Fibroblast of mammary gland (primary cell): Measurements from ENCODE around the gene FAM228A.

Experiments
- DNase-seq: peaks from one replicate; pipeline ENCODE4 v3.0.0-alpha.2; 2010; ENCODE audit warnings: low read depth
- H3K4me3 ChIP-seq: 2 replicates; pipeline ENCODE4 v1.5.1; 2011; ENCODE audit warnings: low read depth, mild to moderate bottlenecking, low read length, moderate library complexity; ENCODE audit not compliant: control insufficient read depth
- TF ChIP-seq, protein P1 (sequence below): conservative IDR thresholded peaks from 2 replicates; pipeline ENCODE4 v1.5.1; 2011; ENCODE audit warnings: low read depth, low read length, inconsistent platforms; ENCODE audit not compliant: control insufficient read depth, insufficient read depth

FAM228A gene

DNA sequence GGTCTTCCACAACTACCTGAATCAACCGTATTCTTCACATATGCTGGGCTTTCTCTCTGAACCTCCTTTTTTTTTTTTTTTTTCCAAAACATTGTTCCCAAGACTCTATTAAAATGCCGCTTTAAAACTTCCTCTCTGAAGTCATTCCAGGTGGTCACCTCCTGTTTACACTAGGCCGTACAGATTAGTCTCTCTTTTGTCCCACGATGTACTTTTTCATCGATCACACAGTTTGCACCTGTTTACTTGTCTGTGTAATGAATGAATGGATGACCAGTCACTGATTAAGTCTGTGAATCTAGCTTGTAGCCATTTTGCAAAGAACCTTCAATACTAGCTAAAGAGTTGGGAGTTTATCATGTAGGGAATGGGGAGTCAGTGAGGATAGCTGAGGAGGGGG, 16.7 kb upstream of the FAM228A start:
- no peak overlapping the region for H3K4me3 ChIP-seq
- TF ChIP-seq, protein P1, sequence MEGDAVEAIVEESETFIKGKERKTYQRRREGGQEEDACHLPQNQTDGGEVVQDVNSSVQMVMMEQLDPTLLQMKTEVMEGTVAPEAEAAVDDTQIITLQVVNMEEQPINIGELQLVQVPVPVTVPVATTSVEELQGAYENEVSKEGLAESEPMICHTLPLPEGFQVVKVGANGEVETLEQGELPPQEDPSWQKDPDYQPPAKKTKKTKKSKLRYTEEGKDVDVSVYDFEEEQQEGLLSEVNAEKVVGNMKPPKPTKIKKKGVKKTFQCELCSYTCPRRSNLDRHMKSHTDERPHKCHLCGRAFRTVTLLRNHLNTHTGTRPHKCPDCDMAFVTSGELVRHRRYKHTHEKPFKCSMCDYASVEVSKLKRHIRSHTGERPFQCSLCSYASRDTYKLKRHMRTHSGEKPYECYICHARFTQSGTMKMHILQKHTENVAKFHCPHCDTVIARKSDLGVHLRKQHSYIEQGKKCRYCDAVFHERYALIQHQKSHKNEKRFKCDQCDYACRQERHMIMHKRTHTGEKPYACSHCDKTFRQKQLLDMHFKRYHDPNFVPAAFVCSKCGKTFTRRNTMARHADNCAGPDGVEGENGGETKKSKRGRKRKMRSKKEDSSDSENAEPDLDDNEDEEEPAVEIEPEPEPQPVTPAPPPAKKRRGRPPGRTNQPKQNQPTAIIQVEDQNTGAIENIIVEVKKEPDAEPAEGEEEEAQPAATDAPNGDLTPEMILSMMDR = no peak
- no peak for DNase-seq

DNA sequence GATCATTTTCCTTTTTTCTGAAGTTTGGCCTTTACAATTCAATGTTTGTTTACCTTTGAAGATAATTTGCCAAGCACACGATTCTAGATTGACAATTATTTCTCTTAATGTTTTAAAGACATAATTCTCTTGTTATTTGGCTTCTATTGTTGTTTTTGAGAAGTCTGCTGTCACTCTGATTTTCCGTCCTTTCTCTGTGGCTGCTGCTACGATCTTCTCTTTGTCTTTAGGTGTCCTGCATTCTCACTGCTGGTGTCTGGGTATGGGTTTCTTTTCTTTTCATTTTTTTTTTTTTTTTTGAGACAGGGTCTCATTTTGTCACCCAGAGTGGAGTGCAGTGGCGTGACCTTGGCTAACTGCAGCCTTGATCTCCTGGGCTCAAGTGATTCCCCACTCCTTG, 15.1 kb upstream of the FAM228A start:
- DNase-seq = no peak
- H3K4me3 ChIP-seq = no peak overlapping the region
- TF ChIP-seq, protein P1 = no peak

DNA sequence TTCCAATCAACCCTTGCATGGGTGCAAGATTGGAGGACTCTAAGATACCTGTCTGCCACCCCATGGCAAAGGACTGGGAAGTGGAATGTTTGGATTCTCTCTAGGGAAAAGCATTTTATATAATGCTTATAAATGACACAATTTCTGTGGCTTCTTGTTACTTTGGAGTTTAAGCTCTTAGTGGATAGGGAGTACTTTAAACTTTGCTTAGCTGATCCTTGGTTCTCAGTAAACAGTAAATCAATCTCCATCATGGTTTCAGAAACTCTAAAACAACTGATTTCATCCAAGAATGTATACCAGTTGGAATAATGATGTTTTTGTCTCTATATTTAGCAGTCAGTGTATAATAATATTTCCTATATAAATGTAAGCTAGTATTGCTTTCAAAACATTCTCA, 14.1 kb upstream of the FAM228A start:
- no peak overlapping the region for H3K4me3 ChIP-seq
- TF ChIP-seq, protein P1 = no peak
- no peak for DNase-seq

DNA sequence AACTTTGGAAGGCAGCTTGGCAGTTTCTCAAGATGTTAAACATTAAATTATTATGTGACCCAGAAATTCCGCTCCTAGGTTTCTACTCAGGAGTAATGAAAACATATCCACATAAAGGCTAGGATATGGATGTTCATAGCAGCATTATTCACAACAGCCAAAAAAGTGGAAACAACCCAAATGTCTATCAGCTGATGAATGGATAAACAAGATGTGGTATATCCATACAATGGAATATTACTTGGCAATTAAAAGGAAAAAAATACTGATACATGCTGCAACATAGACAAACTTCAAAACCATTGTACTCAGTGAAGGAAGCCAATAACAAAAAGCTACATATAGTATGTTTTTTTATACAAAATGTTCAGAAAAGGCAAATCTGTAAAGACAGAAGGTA, 12.4 kb upstream of the FAM228A start:
- no peak overlapping the region for H3K4me3 ChIP-seq
- no peak for DNase-seq
- TF ChIP-seq, protein P1 = no peak

DNA sequence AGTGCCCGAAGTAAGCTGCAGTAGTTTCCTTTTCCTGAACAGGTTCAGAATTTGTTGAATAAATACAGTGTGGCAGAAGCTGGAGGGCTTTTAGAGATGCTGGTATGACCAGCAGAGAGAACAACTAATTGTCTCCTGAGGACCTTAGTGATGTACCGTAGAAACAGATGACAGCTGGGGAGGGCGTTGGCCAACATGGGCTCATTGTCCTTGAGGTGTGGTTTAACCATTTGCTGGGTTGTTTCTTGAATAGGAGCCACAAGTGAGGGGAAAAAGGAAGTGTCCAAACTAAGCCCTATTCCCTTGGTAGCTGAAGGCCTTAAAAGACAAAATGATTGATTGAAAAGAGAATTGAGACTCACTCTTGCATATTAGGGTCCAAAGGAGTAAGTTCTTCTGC, 11.7 kb upstream of the FAM228A start:
- no peak overlapping the region for H3K4me3 ChIP-seq
- no peak for DNase-seq
- TF ChIP-seq, protein P1 = no peak

DNA sequence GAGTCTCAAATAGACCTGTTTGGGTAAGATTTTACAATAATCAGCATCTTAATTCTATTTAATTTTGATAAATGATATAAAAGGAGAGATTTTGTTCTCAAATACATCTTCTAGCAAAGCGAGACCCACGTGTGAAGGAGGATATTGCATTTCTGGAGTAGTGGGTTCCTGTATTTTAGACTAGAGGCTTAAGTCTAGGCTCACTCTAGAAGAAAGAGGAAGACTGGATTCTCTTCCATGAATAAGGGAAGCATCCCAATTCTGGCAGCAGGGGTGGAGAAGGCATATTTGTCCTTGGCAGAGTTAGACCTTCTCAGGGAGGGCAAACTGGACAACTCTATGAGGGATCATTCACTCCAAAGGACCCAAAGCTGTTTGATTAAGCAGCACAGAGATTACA, 11.3 kb upstream of the FAM228A start:
- no peak for DNase-seq
- TF ChIP-seq, protein P1 = no peak
- H3K4me3 ChIP-seq = no peak overlapping the region

DNA sequence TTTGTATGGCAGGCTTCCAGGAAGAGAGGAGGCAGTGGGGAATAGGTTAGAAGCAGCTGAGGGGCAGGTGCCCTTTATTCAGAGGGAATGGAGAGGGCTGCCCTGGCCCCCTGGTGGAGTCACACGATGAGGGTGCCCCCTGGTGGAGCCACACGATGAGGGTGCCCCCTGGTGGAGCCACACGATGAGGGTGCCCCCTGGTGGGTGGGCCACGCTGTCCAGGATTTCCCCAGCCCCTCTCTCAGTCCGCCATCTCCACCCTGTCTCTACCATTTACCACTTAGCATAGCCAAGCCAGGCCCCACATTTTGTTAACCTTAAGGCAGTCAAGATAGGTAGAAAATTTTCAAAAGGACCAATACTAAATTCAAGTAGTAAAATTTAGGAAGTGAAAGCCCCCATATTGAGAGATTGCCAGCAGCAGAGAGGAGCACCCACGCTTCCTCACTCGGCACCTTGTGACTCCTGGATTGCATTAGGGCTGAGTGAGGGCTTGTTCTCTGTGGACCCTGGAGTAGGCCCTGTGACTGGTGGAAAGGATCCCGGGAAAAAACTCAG, 10.4 kb upstream of the FAM228A start:
- DNase-seq = peak; percentile 36
- TF ChIP-seq, protein P1 = peak; percentile 69
- no peak overlapping the region for H3K4me3 ChIP-seq
